Osteoblast (primary cell): ENCODE data around the gene MRPL52. TPM values are rescaled to one million over a fixed set of nuclear protein-coding genes. Genes with fewer than 3 reads are reported as not detected.
"Not testable (repeated sequence)": the region's sequence is repeated elsewhere in the genome, so short reads cannot be mapped to it uniquely, and the experiment has no call there.

Experiments used
- DNase-seq: peaks from one replicate; pipeline ENCODE4 v3.0.0; 2011; ENCODE audit warnings: low spot score, mixed read lengths; ENCODE audit not compliant: insufficient read length; ENCODE audit errors: missing footprints
- H2AFZ ChIP-seq: 2 replicates; pipeline ENCODE4 v1.6.0; 2011; ENCODE audit warnings: mild to moderate bottlenecking, low read length
- H3K27ac ChIP-seq: 2 replicates; pipeline ENCODE4 v1.5.1; 2011; ENCODE audit warnings: mild to moderate bottlenecking, low read depth, low read length, moderate library complexity
- H3K27me3 ChIP-seq: 2 replicates; pipeline ENCODE4 v1.6.0; 2012; ENCODE audit warnings: mild to moderate bottlenecking, control low read depth, inconsistent platforms, low read length, moderate library complexity; ENCODE audit not compliant: insufficient read depth
- H3K36me3 ChIP-seq: 2 replicates; pipeline ENCODE4 v1.5.1; 2011; ENCODE audit warnings: mild to moderate bottlenecking, low read length, control low read depth, moderate library complexity; ENCODE audit not compliant: insufficient read depth
- H3K4me1 ChIP-seq: 2 replicates; pipeline ENCODE4 v1.5.1; 2011; ENCODE audit warnings: mild to moderate bottlenecking, low read length, control low read depth, moderate library complexity; ENCODE audit not compliant: insufficient read depth
- H3K4me2 ChIP-seq: 2 replicates; pipeline ENCODE4 v1.6.0; 2011; ENCODE audit warnings: mild to moderate bottlenecking, low read length; ENCODE audit not compliant: insufficient read depth
- H3K4me3 ChIP-seq: fragments of 200-600 bp; sonication (generic); 3 replicates; pipeline ENCODE4 v1.5.1; 2012; ENCODE audit warnings: mild to moderate bottlenecking, low read length, inconsistent platforms; ENCODE audit not compliant: insufficient read depth
- H3K79me2 ChIP-seq: 2 replicates; pipeline ENCODE4 v1.6.0; 2012; ENCODE audit warnings: mild to moderate bottlenecking, low read length, control low read depth, inconsistent platforms; ENCODE audit not compliant: insufficient read depth
- H3K9me3 ChIP-seq: 2 replicates; pipeline ENCODE4 v1.5.1; 2011; ENCODE audit warnings: low read depth, low read length, control low read depth
- H4K20me1 ChIP-seq: 2 replicates; pipeline ENCODE4 v1.6.0; 2012; ENCODE audit warnings: mild to moderate bottlenecking, low read length, control low read depth; ENCODE audit not compliant: insufficient read depth
- total RNA-seq: library from RNA; depleted of rRNA; stranded (reverse); fragments of >200 nt; gene quantifications from 2 replicates; pipeline ENCODE4 v1.2.3, GENCODE V29; 2012
- TF ChIP-seq, protein P1 (sequence below): IDR thresholded peaks from 2 replicates; pipeline ENCODE4 v1.5.1; 2011; ENCODE audit warnings: mild to moderate bottlenecking, low read depth, low read length, moderate library complexity; ENCODE audit errors: extremely low read depth

MRPL52 gene
- total RNA-seq, 1 donor = 31.5 TPM

DNA sequence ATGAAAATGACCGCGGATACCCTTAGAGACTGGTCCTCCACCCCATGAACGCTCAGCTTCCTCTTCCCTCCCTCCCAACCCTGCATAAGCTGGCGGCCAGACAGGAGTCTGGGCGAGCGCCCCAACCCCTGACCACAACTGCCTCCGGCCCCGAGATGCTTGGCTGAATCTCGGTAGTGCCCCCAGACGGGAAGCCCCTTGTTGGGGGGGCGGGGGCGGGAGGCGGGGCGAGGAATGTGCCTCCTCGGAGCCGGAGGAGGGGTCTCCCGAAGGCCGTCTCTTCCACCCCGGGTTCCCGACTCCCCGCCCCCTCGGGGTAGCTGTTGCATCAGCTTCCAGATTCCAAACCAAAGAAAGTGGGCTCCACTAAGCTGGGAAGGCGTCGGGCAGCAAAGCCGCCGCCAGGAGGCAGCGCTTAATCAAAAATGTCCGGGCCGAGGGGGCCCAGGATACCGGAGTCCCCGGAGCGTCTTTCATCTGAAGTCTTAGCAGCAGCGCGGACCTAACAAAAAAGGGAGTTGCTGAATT, 7.1 kb upstream of the MRPL52 start:
- Histone ChIP-seq H3K27me3 (no peaks in the 10 kb centered on the region), H3K4me3 (peak overlapping the region; percentile 52), H2AFZ (peak overlapping the region; percentile 77), H3K4me1 (peaks cover 38% of the 10 kb centered on the region), H3K27ac (peak overlapping the region; percentile 42), H3K36me3 (no peaks in the 10 kb centered on the region), H3K9me3 (no peaks in the 10 kb centered on the region), H3K4me2 (peak overlapping the region; percentile 86), H3K79me2 (no peaks in the 10 kb centered on the region), H4K20me1 (no peaks in the 10 kb centered on the region)
- DNase-seq = peak; percentile 96
- TF ChIP-seq, protein P1, sequence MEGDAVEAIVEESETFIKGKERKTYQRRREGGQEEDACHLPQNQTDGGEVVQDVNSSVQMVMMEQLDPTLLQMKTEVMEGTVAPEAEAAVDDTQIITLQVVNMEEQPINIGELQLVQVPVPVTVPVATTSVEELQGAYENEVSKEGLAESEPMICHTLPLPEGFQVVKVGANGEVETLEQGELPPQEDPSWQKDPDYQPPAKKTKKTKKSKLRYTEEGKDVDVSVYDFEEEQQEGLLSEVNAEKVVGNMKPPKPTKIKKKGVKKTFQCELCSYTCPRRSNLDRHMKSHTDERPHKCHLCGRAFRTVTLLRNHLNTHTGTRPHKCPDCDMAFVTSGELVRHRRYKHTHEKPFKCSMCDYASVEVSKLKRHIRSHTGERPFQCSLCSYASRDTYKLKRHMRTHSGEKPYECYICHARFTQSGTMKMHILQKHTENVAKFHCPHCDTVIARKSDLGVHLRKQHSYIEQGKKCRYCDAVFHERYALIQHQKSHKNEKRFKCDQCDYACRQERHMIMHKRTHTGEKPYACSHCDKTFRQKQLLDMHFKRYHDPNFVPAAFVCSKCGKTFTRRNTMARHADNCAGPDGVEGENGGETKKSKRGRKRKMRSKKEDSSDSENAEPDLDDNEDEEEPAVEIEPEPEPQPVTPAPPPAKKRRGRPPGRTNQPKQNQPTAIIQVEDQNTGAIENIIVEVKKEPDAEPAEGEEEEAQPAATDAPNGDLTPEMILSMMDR = peak; percentile 81

DNA sequence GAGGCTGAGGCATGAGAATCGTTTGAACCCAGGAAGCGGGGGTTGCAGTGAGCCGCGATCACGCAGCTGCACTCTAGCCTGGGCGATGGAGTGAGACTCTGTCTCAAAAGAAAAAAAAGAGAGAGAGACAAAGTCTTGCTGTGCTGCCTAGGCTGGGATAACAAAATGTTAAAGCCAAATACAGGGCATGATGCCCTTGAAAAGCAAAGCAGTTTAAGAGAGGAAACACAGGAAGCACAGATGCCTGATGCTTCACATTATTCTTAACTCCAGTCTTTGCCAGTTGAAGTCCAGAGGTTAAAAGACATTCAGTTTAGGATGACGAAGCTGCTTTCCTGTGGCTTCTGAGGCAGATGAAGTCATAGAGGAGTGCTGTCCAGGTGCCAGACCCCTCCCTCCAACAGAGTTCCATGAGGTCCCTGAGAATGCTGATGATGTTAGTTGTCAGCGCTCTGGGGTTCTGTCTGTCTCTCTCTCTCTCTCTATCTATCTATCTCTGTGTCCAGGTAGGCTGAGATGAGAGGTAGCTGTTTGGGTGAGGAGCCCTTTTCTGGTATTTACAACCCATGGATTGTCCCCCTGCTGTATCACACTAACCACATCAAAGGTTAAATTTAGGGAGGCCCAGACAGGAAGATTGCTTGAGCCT, 4.9 kb upstream of the MRPL52 start:
- no peaks in the 10 kb centered on the region for H3K27me3 ChIP-seq
- H3K4me2 ChIP-seq = peak overlapping the region; percentile 49
- peak overlapping the region; percentile 86 for H3K27ac ChIP-seq
- no peaks in the 10 kb centered on the region for H4K20me1 ChIP-seq
- TF ChIP-seq, protein P1 = no peak
- H2AFZ ChIP-seq = peak overlapping the region; percentile 36
- H3K4me1 ChIP-seq = peaks cover 20% of the 10 kb centered on the region
- H3K79me2 ChIP-seq = peaks cover 2% of the 10 kb centered on the region
- no peaks in the 10 kb centered on the region for H3K9me3 ChIP-seq
- no peak overlapping the region for H3K4me3 ChIP-seq
- H3K36me3 ChIP-seq = no peaks in the 10 kb centered on the region
- DNase-seq = peak; percentile 95

DNA sequence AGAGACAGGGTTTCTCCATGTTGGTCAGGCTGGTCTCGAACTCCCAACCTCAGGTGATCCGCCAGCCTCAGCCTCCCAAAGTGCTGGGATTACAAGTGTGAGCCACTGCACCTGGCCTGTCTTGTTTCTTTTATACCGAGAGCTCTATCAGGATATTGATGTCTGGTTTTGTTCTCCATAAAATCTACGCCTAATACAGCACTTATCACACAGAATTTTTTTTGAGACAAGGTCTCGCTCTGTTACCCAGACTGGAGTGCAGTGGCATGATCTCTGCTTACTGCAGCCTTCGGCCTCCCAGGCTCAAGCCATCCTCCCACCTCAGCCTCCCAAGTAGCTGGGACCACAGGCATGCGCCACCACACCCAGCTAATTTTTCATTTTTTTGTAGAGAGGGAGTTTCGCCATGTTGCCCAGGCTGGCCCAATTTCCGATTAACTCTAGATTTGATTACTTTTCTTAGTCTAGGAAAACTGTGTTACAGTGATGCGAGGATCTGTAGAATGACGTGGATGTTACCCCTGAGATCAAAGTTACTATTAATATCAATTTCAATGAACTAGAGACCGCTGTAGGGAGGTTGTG, 519 bp upstream of the MRPL52 start:
- DNase-seq, H3K9me3 ChIP-seq, H4K20me1 ChIP-seq, H3K27me3 ChIP-seq: not testable (repeated sequence)
- Histone ChIP-seq H3K27ac (peak overlapping the region; percentile 50), H3K79me2 (peaks cover 24% of the 10 kb centered on the region), H3K4me3 (peak overlapping the region; percentile 86), H3K4me1 (peaks cover 19% of the 10 kb centered on the region), H3K36me3 (peaks cover 21% of the 10 kb centered on the region), H2AFZ (peak overlapping the region; percentile 80), H3K4me2 (peak overlapping the region; percentile 91)

DNA sequence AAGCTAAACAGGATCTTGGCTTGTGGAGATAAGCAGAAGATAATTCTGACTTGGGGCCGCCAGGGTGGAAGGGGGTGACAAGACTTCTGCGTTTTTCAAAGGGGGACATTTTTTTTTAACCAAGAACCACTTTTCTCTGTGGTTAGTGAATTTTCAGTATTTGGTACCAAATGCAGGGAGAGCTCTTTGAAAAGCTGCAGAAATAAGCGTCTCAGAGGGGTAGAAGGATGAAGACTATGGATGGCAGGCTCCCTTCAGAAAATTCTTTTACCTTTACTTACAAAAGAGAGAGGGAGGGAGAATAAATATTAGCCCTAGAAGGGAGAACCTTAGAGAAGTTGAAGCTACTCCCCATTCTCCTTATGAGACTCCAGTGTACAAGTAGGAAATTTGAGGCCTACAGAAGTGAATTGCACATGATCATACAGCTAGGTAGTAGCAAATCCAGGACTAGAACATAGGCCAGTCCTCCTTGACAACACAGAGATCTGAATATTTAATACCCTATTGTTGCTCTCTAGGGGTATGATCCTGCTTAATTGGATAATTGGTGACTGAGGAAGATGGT, 840 bp downstream of the MRPL52 start:
- Histone ChIP-seq H4K20me1 (no peaks in the 10 kb centered on the region), H3K9me3 (no peaks in the 10 kb centered on the region), H3K4me3 (peak overlapping the region; percentile 86), H3K79me2 (peaks cover 24% of the 10 kb centered on the region), H3K4me1 (peaks cover 9% of the 10 kb centered on the region), H2AFZ (peak overlapping the region; percentile 80), H3K27ac (peak overlapping the region; percentile 50), H3K27me3 (no peaks in the 10 kb centered on the region), H3K36me3 (peaks cover 26% of the 10 kb centered on the region), H3K4me2 (peak overlapping the region; percentile 91)
- DNase-seq = peak; percentile 69
- TF ChIP-seq, protein P1 = no peak
